Limb (tissue), 2 donors: ENCODE results near the gene TMPRSS9.

Experiments
- DNase-seq, 2 donors: peaks; one replicate each; pipeline ENCODE4 v3.0.0-alpha.2; 2016; ENCODE audit errors: extremely low spot score in 2 of 2

The TMPRSS9 gene

GRCh38 chr19:2420490-2420889 lies 60.4 kb downstream of the TMPRSS9 start:
- DNase-seq, result no peak

- DNase-seq, result no peak
Observed at GRCh38 chr19:2421581-2422306, 61.7 kb downstream of the TMPRSS9 start.

- DNase-seq, result peak in 1 of 2 donors; percentile 8
Observed at GRCh38 chr19:2423071-2423914, 63.2 kb downstream of the TMPRSS9 start.

GRCh38 chr19:2423915-2424685 lies 64.0 kb downstream of the TMPRSS9 start:
- DNase-seq, result no peak

GRCh38 chr19:2424686-2425621 lies 64.9 kb downstream of the TMPRSS9 start:
- DNase-seq, result peak; percentile 49 to 77

GRCh38 chr19:2425622-2426581 lies 65.8 kb downstream of the TMPRSS9 start:
- no peak for DNase-seq

- DNase-seq, result peak in 1 of 2 donors; percentile 10
Observed at GRCh38 chr19:2426611-2427428, 66.8 kb downstream of the TMPRSS9 start.

- peak; percentile 97 to 98 for DNase-seq
Observed at GRCh38 chr19:2427429-2428320, 67.6 kb downstream of the TMPRSS9 start, which contains the start of gene TIMM13. Gene TIMM13 (minus strand): TSS chr19:2427586. CDS start chr19:2427533, 53 bp downstream.

- no peak for DNase-seq
Observed at GRCh38 chr19:2428321-2428690, 68.2 kb downstream of the TMPRSS9 start.

- DNase-seq, result no peak
Observed at GRCh38 chr19:2428756-2429711, 69.0 kb downstream of the TMPRSS9 start.

- no peak for DNase-seq
Observed at GRCh38 chr19:2429917-2430535, 70.0 kb downstream of the TMPRSS9 start.

- no peak for DNase-seq
Observed at GRCh38 chr19:2431318-2432055, 71.4 kb downstream of the TMPRSS9 start.

- no peak for DNase-seq
Observed at GRCh38 chr19:2432131-2432848, 72.2 kb downstream of the TMPRSS9 start.

- no peak for DNase-seq
Observed at GRCh38 chr19:2433854-2434253, 73.8 kb downstream of the TMPRSS9 start.

- DNase-seq, result no peak
Observed at GRCh38 chr19:2434267-2434666, 74.2 kb downstream of the TMPRSS9 start.
